Stimulated activated CD8-positive, alpha-beta memory T cell treated with anti-CD3 and anti-CD28 coated beads, Interleukin-15, amount 100 ng/mL, for 1 hour (primary cell): ENCODE data around the gene FOXD3.
"Not testable (repeated sequence)": the region's sequence is repeated elsewhere in the genome, so short reads cannot be mapped to it uniquely, and the experiment has no call there.

ENCODE experiments used
- DNase-seq: peaks from one replicate; pipeline ENCODE4 v3.0.0-alpha.2; 2020; ENCODE audit warnings: low read depth

FOXD3 gene

DNA sequence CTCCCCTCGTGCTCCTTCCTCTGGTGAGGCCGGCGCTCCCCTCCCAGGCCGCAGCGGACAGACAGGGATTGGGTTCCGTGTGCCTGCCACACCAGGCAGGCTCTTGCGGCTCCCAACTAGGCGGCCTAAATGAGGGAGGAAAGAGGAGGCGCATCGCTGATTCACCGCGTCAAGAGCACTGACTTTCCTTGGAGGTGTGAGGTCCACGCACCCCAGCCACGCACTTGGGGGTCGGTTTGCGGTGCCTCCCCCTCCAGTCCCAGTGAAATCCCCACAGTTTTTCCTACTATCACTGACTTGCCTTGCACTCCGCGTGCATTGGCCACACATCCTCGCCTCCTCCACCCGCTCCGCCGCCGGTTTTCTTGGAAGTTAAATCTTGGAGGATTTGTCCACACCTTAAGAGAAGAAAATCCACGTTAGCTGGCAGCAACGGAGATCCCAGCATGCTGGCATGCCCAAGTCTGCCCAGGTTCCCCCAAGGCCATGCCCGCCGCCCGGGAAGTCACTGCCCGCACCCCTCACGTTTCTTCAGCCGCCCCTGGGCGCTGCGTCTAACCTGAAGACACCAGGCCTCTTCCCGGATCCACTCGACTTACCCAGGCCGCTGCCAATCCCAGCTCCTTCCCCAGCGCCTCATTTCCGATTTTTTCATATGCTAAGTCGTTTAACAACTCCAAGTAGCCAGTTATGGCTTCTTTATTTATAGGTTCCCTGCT, 1.1 kb upstream of the FOXD3 start:
- no peak for DNase-seq

DNA sequence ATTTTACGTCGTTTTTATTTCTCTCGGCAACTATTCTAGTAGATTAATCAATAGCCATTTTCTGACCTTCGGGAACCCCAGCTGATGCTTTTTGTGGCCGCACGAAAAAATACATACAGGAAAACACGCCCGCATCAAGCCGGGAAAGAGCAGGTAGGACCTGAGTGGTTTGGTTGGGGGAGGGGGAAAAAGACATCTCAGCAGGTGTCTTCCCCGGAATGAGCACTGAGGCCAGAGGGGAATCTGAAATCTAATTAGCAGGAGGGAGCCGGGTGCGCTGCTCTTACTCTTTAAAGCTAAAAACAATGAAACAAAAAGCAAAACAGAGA, 618 bp upstream of the FOXD3 start:
- DNase-seq, result no peak

DNA sequence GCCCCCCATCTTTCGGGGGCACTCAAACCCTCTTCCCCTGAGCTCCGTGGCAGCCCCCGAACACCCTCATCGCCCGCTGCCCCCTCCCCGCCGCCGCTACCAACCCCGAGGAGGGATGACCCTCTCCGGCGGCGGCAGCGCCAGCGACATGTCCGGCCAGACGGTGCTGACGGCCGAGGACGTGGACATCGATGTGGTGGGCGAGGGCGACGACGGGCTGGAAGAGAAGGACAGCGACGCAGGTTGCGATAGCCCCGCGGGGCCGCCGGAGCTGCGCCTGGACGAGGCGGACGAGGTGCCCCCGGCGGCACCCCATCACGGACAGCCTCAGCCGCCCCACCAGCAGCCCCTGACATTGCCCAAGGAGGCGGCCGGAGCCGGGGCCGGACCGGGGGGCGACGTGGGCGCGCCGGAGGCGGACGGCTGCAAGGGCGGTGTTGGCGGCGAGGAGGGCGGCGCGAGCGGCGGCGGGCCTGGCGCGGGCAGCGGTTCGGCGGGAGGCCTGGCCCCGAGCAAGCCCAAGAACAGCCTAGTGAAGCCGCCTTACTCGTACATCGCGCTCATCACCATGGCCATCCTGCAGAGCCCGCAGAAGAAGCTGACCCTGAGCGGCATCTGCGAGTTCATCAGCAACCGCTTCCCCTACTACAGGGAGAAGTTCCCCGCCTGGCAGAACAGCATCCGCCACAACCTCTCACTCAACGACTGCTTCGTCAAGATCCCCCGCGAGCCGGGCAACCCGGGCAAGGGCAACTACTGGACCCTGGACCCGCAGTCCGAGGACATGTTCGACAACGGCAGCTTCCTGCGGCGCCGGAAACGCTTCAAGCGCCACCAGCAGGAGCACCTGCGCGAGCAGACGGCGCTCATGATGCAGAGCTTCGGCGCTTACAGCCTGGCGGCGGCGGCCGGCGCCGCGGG, 837 bp downstream of the FOXD3 start:
- no peak for DNase-seq

DNA sequence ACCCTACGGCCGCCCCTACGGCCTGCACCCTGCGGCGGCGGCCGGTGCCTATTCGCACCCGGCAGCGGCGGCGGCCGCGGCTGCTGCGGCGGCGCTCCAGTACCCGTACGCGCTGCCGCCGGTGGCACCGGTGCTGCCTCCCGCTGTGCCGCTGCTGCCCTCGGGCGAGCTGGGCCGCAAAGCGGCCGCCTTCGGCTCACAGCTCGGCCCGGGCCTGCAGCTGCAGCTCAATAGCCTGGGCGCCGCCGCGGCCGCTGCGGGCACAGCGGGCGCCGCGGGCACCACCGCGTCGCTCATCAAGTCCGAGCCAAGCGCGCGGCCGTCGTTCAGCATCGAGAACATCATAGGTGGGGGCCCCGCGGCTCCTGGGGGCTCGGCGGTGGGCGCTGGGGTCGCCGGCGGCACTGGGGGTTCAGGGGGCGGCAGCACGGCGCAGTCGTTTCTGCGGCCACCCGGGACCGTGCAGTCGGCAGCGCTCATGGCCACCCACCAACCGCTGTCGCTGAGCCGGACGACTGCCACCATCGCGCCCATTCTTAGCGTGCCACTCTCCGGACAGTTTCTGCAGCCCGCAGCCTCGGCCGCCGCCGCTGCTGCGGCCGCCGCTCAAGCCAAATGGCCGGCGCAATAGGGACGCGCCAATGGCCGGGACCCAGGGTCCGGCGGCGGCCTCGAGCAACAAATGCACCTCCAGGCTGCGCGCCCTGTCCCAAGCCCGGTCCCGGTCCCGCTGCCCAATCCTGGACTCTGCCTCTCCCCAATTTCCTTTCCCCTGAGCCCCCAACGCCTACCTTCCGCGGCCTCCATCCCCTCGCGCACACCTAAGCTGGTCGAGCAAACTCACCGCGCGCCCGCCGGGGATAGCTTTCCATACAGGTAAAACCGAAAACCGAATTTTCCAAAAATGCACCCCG, 1.8 kb downstream of the FOXD3 start:
- no peak for DNase-seq

DNA sequence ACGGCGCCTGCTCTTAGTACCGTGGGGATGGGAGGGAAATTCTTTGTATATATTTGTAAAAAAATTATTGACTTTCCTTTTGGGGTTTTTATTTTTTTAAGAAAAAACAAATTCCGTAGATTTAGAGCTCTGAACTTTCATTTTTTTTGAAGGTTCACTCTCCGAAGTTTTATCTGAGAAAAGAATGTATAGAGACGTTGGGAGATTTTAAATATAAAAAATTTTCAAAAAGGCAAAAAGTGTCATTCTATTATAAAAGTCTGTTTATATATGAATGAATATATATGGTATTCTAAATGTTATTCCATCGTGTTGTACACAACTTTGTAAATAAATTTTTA, 2.4 kb downstream of the FOXD3 start:
- no peak for DNase-seq

DNA sequence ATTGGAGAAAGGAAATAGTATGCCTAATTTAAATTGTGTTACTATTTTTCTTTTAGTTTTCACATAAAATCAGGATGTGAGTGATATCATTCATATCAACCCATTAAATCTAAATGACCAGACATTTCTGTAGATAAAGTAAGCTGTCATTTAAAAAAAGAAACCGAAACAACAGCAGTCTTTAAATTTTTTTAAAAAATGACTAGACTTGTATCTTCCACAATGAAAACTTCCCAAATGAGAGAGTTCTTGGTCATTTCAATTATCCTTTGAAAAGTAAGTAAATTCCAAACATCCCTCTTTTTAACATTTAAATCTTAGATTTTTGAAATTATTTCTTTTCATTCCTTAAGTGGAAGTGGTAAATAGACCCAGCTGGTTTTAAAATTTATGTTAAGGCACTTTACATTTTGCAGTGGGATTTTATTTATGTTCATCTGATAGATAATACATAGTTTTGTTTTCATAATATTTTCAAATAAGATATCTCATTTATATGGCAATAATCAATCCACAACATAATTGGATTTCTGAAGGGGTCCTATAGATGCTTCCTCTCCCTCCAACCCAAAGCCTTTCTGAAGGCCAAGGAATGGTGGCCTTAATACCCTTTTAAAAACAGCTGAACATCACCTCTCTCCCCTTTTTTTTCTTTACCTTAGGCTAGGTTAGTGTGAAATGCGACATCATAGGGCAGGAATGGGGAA, 3.1 kb downstream of the FOXD3 start:
- DNase-seq, result no peak

DNA sequence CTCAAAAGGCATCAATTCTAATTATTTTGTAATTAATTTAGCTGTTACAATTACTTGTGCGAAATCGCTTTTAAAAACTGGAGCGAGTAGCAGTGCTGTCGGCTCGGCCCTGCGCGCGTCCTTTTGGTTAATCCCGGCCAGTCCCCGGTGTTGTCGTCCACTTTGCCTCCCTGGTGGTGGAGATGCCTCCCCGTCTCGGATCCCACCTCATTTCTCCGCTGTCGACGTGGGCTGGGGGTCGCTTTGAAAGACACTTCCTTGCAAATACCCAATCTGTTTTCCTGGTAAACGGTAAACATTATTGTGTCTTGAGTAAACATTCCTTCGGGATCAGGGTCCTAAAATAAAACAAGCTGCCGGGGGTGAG, 3.7 kb downstream of the FOXD3 start:
- DNase-seq, result no peak

DNA sequence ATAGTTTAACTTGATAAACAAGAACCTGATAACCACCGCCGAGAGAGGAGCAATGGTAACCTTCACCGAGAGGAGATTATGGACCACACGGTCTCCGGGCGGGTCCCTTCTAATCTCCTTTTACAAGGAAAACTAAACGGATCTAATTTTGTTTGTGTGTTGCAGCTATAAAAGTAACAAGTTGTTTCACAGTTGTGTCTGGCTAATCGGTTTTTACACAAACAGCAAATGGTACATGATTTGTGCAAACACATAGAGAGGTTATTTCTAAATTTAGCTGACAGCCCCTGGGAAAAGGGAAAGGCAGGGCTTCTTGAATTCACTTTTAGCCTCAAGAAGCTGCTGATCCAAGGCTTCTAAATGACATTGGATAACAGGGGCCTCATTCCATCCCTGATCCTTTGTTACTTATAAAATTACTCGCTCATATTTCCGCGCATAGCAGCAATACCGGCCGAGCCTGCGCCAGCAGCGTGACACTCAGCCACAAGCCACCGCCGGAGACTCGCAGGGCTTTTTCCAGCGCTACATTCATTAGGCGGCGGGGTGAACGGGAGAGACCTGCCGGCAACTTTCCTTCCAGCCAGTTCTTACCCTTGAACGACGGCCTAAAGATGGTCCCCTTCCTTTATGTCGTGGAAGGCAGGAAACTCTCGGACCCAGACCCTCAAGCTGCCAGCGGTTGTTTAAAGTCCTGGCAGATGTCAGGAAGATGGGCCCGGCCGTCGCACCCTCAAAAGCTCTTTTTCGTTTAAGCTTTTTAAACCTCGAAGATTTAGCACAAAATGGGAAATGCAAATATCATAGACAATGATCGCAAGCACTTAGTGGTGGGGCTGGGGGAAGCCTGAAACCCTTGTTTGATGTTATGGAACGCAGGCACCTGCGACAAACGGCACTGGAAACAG, 4.4 kb downstream of the FOXD3 start:
- no peak for DNase-seq

DNA sequence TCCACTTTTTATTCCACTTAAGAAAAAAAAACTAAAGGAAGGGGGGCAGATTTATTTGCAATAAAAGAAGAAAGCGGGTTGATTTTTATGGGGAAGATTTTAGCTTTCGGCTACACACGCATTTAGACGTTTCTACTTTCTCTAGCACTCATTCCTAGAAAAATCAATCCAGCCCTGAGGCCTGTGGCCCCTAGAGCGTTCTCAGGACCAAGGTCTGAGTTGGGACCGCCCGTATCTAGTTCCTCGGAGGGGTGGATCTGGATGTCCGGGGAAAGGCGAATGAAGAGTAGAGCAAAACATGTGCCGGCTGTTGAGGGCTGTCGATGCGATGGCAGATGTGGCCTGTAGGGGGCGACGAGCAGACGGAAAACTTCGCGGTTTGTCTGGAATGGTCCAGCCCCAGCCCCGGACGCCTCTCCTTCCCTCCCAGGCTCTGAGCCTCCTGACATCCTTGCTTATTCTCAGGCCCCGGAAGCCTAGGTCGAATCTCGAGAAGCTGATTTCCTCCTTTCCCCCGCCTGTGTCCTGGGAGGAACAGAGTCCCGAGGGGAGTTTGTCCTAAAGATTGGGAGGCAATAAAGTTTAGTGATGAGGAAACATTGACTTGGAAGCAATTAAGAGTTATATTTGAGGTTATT, 5.2 kb downstream of the FOXD3 start:
- no peak for DNase-seq

DNA sequence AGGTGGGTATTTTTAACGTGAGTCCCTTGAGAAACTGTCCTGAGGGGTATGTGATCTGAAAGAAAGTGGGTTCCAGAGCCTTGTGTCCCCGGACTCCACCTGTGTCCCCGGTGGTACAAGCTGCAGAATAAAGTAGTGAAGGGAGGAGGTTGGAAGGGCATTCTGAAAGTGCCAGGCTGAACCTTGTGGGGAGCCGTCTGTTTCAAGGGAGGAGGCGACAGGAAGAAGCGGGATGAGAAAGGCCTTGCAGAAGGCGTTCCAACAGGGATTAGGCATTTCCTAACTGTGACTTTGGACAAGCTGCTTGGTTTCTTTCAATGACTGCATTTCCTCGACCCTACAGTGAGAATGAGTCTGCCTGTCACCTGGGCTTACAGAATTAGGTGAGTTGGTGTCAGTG, 5.8 kb downstream of the FOXD3 start:
- DNase-seq, result no peak

DNA sequence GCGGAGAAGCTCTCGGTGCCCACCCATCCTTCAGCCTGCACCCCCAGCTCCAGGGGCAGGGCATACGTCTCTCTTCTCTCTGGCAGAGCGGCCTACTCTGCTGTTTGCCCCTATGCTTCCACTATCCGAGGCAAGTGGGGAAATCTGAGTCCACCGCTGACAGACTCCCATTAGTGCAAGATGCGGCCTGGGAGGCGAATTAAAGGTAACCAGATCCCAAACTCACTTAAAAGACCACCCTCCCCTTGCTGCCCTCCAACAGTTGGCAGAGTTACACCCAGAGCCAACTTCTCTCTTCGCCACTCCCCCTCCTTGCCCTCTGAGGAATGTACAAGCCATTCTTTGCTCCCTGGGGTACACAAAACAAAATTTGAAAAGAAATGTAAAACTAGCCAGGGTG, 6.4 kb downstream of the FOXD3 start:
- no peak for DNase-seq

DNA sequence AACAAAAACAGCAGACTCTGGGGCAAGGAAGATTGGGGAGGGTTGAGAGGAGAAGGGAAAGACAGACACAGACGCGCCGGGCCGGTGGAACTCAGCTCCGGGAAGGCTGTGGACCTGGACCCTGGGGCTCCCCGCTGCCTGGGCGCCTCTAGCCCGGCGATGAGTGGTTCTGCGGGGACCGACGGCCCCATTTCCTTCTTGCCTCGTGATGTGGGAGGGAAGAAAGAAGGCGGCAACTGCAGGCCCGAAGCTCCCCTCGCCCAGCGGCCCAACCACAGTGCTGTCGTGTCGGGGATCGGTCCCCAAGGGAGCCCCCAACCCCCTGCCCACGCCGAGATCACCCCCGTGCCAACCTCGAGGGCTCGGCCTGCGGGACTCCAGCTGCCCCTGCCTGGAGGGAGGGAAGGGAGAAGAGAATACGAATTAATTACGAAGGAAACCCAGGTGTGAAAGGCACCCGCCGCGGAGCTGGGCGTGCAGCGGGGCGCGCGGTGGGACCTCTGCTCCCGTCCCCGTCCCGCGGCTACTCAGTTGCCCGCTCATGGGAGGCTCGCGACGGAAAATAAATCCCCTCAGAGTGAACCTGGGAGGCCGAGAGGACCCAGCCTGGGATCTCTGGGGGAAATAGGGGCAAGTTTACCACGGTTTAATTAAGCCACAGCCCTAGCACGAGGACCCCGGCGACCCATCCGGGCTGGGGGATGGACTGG, 7.4 kb downstream of the FOXD3 start:
- DNase-seq, result no peak

DNA sequence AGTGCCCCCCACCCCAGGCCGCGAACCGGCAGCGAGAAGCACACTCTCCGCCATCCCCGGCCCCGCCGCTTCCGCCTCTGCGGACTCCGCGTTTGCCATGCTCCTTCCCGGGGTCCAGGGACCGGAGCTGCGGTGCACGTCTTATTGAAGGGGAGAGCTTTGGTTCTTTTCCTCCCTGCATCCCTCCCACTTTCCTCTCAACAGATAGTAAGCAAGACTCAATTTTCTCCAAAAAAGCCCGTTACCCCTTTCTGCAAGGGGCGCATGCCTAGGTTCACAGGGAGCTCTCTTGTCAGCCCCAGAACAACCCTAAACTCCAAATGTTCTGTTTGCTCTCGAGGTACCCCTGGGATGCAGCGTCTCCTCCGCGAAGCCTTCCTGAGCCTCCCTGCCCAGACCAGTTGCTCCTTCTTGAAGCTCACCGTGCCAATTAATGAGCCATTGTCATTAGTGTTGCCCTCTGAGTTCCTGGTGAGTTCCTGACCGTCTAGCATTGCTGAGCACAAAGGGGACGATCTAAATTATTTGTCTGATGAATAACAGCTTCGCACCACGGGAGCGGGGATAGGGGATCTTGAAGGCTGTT, 8.1 kb downstream of the FOXD3 start:
- no peak for DNase-seq

DNA sequence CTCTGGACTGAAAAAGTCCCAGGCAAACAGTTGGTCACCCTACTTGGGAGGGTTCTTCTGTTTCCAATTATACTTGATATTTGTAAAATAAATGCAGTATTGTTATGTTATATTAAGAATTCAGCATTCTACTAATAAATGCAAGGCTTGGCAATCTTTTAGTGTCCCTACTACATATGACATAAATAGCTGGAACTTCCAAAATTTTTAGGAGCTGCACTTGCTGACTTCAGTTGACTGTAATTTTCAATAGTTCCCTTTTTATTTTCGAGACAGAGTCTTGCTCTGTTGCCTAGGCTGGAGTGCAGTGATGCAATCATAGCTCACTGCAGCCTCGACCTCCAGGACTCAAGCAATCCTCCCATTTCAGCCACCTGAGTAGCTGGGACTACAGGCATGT, 20.0 kb downstream of the FOXD3 start:
- no peak for DNase-seq

DNA sequence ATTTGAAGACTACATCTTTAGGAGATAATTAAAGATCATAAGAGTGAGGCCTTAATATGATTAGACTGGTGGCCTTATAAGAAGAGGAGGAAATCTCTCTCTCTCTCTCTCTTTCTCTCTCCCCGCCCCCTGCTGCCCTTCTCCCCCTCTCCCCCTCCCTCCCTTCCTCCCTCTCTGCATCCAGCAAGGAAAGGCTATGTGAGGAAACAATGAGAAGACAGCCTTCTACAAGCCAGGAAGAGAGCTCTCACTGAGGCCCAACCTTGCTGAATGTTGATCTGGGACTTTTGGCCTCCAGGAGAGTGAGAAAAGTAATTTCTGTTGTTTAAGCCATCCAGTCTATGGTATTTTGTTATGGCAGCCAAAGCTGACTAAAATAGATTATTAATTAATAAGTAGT, 21.6 kb downstream of the FOXD3 start:
- no peak for DNase-seq

DNA sequence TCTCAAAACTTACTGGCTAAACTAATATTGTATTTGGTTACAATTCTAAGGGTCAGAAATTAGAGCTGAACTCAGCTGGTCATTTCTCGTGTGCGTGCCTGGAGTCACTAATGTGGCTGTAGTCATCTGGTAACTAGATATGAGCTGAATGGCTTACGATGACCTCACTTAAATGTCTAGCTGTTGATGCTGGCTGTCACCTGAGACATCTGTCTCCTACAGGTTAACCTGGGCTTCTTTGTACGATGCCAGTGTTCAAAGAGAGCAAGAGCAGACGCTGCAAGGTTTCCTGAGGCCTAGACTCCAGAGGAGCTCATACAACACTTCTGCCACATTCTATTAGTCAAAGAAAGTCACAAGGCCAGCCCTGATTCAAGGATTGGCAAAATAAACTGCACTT, 28.0 kb downstream of the FOXD3 start:
- no peak for DNase-seq

DNA sequence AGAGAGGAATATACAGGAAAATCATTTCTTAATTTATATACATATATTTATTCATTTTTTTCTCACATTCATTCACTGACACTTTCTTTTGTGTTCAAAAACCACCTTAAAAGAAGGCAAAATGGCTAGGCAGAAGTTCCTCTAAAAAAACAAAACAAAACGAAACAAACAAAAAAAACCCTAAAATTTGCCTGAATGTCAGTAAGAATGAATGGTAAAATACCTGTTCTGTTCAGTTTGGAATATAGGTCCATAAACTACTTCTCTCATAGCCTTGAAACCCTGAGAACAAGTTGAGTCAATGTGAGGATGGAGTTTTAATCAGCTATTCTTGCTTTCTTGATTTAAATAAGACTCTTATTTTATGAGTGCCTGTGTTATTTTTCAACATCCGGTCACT, 30.4 kb downstream of the FOXD3 start:
- no peak for DNase-seq

DNA sequence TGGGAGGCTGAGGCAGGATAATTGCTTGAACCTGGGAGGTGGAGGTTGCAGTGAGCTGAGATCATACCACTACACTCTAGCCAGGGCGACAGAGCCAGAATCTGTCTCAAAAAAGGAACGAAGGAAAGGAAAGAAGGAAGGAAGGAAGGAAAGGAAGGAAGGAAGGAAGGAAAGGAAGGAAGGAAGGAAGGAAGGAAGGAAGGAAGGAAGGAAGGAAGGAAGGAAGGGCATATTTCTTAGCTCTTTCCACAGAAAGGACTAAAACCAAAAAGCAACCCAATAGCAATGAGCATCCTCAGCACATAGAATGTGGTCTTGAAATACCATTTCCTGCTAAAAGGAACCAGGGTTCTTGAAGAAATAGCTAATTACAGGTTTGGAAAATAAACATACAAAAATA, 33.9 kb downstream of the FOXD3 start:
- DNase-seq, result not testable (repeated sequence)

DNA sequence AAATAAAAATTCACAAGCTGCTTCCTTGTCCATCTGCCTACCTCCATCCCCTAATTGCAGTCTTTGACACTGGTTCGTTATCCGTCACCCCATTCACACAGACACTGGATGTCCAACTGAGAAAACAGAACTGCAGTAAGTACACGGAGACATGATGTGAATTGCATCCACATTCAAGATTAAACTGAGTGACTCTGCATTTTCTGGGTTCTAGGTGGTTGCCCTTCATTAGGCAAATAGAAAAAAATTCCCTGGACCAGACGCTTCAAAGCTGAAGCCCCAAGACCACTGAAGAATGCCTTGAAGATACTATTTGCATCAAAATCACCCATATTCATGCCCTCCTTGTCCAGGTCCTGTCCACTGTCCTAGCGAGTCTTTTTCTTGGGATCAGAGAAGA, 37.2 kb downstream of the FOXD3 start:
- no peak for DNase-seq

DNA sequence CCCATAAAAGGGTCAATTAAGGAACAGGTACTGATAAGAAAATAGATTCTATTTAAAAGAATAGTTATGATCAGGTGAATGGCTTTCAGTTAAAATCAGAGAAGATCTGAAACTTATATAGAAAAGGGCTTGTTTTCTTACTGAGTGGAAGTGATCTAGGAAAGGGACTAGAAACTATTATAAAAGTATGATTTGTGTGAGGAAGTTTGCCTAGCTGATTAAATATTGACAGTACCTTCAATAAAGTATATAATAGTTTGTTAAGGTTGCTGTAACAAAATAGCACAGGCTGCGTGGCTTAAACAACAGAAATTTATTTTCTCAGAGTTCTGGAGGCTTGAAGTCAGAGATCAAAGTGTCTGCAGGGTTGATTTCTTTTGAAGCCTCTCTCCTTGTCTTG, 39.7 kb downstream of the FOXD3 start:
- DNase-seq, result no peak
